SK-N-SH (cell line): ENCODE results near the gene MXI1. TPM values are rescaled to one million over a fixed set of nuclear protein-coding genes. Genes with fewer than 3 reads are reported as not detected.

ENCODE experiments used
- CTCF ChIA-PET: fragments of 300-600, 350-600 bp; formaldehyde crosslinking; extraction: SDS; loops from one replicate; lab custom pipeline; 2021; lab: Yijun Ruan, JAX
- POLR2A ChIA-PET: fragments of 350-600 bp; sonication (Branson Sonifier 250); formaldehyde crosslinking; extraction: SDS; loops from one replicate; lab custom pipeline; 2020; ENCODE audit warnings: antibody characterized with exemption, inconsistent platforms; lab: Yijun Ruan, JAX
- DNase-seq: peaks from one replicate; pipeline ENCODE4 v3.0.0; 2012
- H2AFZ ChIP-seq: fragments of 200-600 bp; sonication (generic); 2 replicates; pipeline ENCODE4 v1.8.1; 2016; ENCODE audit warnings: antibody characterized with exemption, mild to moderate bottlenecking, low read depth
- H3F3A ChIP-seq: fragments of 200-600 bp; sonication (generic); replicated peaks from 2 replicates; pipeline ENCODE3; 2016; ENCODE audit warnings: antibody characterized with exemption, mild to moderate bottlenecking; ENCODE audit not compliant: insufficient read depth
- H3K27ac ChIP-seq, 2 experiments: fragments of 200-500 bp in 1 of 2; fragments of 200-600 bp in 1 of 2; sonication (Bioruptor generic) in 1 of 2; sonication (generic), shearing (Covaris generic) in 1 of 2; 2 replicates each; pipeline versions ENCODE4 v1.5.1 to v1.6.1; 2014 to 2016; ENCODE audit warnings: low read depth in 2 of 2, inconsistent platforms in 1 of 2, low read length in 1 of 2, mild to moderate bottlenecking in 1 of 2, mixed read lengths in 1 of 2
- H3K27me3 ChIP-seq: fragments of 200-600 bp; sonication (generic), shearing (Covaris generic); 2 replicates; pipeline ENCODE4 v1.6.1; 2016; ENCODE audit warnings: mixed run types; ENCODE audit not compliant: insufficient read depth
- H3K36me3 ChIP-seq, 2 experiments: fragments of 200-500 bp in 1 of 2; fragments of 200-600 bp in 1 of 2; sonication (Bioruptor generic) in 1 of 2; sonication (generic) in 1 of 2; replicated peaks in 1 of 2; 2 replicates each; pipeline versions ENCODE3 to v1.5.1; 2014 to 2016; ENCODE audit warnings: low read length in 1 of 2, mild to moderate bottlenecking in 1 of 2; ENCODE audit not compliant: insufficient read depth in 2 of 2, control insufficient read depth in 1 of 2
- H3K4me1 ChIP-seq, 2 experiments: fragments of 200-500 bp in 1 of 2; fragments of 200-600 bp in 1 of 2; sonication (Bioruptor generic) in 1 of 2; sonication (generic), shearing (Covaris generic) in 1 of 2; 2 replicates each; pipeline versions ENCODE4 v1.5.1 to v1.6.1; 2014 to 2016; ENCODE audit warnings: low read depth in 1 of 2, low read length in 1 of 2, mixed run types in 1 of 2; ENCODE audit not compliant: insufficient read depth in 2 of 2, control insufficient read depth in 1 of 2
- H3K4me2 ChIP-seq: fragments of 200-600 bp; sonication (generic), shearing (Covaris generic); 2 replicates; pipeline ENCODE4 v1.6.1; 2017; ENCODE audit warnings: mixed run types
- H3K4me3 ChIP-seq, 2 experiments: fragments of 200-500 bp in 1 of 2; fragments of 200-600 bp in 1 of 2; sonication (Bioruptor generic) in 1 of 2; sonication (generic), shearing (Covaris generic) in 1 of 2; 2 replicates each; pipeline versions ENCODE4 v1.5.1 to v1.8.1; 2014 to 2016; ENCODE audit warnings: low read depth in 2 of 2, inconsistent platforms in 1 of 2, low read length in 1 of 2, mild to moderate bottlenecking in 1 of 2, mixed read lengths in 1 of 2, moderate library complexity in 1 of 2
- H3K79me2 ChIP-seq: fragments of 200-600 bp; sonication (generic); 2 replicates; pipeline ENCODE4 v1.8.1; 2017; ENCODE audit warnings: mild to moderate bottlenecking; ENCODE audit not compliant: insufficient read depth
- H3K9ac ChIP-seq: fragments of 200-600 bp; sonication (generic); 2 replicates; pipeline ENCODE4 v1.6.1; 2017; ENCODE audit warnings: mixed run types
- H3K9me2 ChIP-seq: fragments of 200-600 bp; sonication (generic); 2 replicates; pipeline ENCODE4 v1.6.1; 2017; ENCODE audit warnings: mixed run types
- H3K9me3 ChIP-seq: fragments of 200-600 bp; sonication (generic); 2 replicates; pipeline ENCODE4 v1.6.1; 2017; ENCODE audit warnings: mixed run types, mild to moderate bottlenecking, moderate library complexity
- H4K20me1 ChIP-seq: fragments of 200-600 bp; sonication (generic); 2 replicates; pipeline ENCODE4 v1.6.1; 2017; ENCODE audit warnings: mild to moderate bottlenecking, mixed run types; ENCODE audit not compliant: insufficient read depth
- CTCF ChIP-seq: fragments of 200-600 bp; sonication (generic); IDR thresholded peaks from 2 replicates; pipeline ENCODE4 v1.6.1; 2017; ENCODE audit warnings: antibody characterized with exemption, mild to moderate bottlenecking, moderate library complexity
- FOSL2 ChIP-seq: IDR thresholded peaks from 2 replicates; pipeline ENCODE4 v1.4.0; 2012; ENCODE audit warnings: low read depth, mild to moderate bottlenecking, moderate library complexity, borderline replicate concordance
- FOXJ3 ChIP-seq: sonication (generic); formaldehyde crosslinking; IDR thresholded peaks from 2 replicates; pipeline ENCODE4 v1.5.1; 2020; ENCODE audit warnings: mild to moderate bottlenecking, missing genetic modification reagents
- GABPA ChIP-seq: IDR thresholded peaks from 2 replicates; pipeline ENCODE4 v1.4.0; 2012; ENCODE audit warnings: low read depth, mild to moderate bottlenecking
- GATA2 ChIP-seq: sonication (generic); formaldehyde crosslinking; IDR thresholded peaks from 2 replicates; pipeline ENCODE4 v1.5.0; 2020; ENCODE audit warnings: mild to moderate bottlenecking, missing genetic modification reagents
- POLR2AphosphoS5 ChIP-seq: IDR thresholded peaks from 2 replicates; pipeline ENCODE4 v1.6.1; 2012; ENCODE audit warnings: low read depth, low read length
- RFX5 ChIP-seq: IDR thresholded peaks from 2 replicates; pipeline ENCODE4 v1.6.1; 2012; ENCODE audit warnings: mild to moderate bottlenecking, improper control_type of control experiment, low read length
- SIN3A ChIP-seq: IDR thresholded peaks from 2 replicates; pipeline ENCODE4 v1.6.1; 2012; ENCODE audit warnings: low read depth, mild to moderate bottlenecking, low read length, moderate library complexity, borderline replicate concordance
- TEAD4 ChIP-seq: IDR thresholded peaks from 2 replicates; pipeline ENCODE4 v1.4.0; 2012; ENCODE audit warnings: mild to moderate bottlenecking, borderline replicate concordance; ENCODE audit not compliant: insufficient read depth
- USF1 ChIP-seq: IDR thresholded peaks from 2 replicates; pipeline ENCODE4 v1.4.0; 2012; ENCODE audit warnings: low read depth, borderline replicate concordance
- YY1 ChIP-seq: IDR thresholded peaks from 2 replicates; pipeline ENCODE4 v1.4.0; 2012; ENCODE audit warnings: low read depth, mild to moderate bottlenecking
- WGBS: methylation state at CpG from one replicate; pipeline ENCODE4 v1.1.6; 2017; ENCODE audit warnings: low lambda C conversion rate; 5-methylcytosine and 5-hydroxymethylcytosine counted together
- polyA plus RNA-seq, 3 experiments: library from polyadenylated mRNA; depleted of rRNA; stranded (reverse); fragments of >200 nt; gene quantifications; 2 replicates each; pipeline ENCODE4 v1.2.3, GENCODE V29; 2012

Gene MXI1
- polyA plus RNA-seq, 1 of the 3 experiments (the other 2 are of a cell fraction), result 13.8 TPM

- 88% methylated on average over 5 of the region's 5 CpGs for WGBS
- H3K27me3 ChIP-seq, result no peaks in the 10 kb centered on the region
- TF ChIP-seq GATA2 (CRISPR knock-in tag) (no peak), GABPA (no peak), YY1 (no peak), TEAD4 (no peak), POLR2AphosphoS5 (no peak), CTCF (no peak), USF1 (no peak), FOSL2 (no peak), SIN3A (no peak)
- H3K36me3 ChIP-seq, result no peaks in the 10 kb centered on the region
- no peaks in the 10 kb centered on the region for H4K20me1 ChIP-seq
- H3K9me3 ChIP-seq, result no peaks in the 10 kb centered on the region
- ChIA-PET POLR2A (no interaction called here), CTCF (interaction anchor here (1.2 to 1.8 kb wide), 2 partner anchors 10 to 77 kb away, joined by 3 to 5 read pairs; no protein-coding TSS in a partner anchor)
- no peaks in the 10 kb centered on the region for H3K9me2 ChIP-seq
- H3K4me3 ChIP-seq, result no peak overlapping the region
- no peaks in the 10 kb centered on the region for H3K79me2 ChIP-seq
- H3K27ac ChIP-seq, result no peak overlapping the region
- DNase-seq, result no peak
- no peak overlapping the region for H2AFZ ChIP-seq
- peaks cover 0 to 13% of the 10 kb centered on the region in 2 experiments; a peak in 3 of 4 replicates for H3K4me1 ChIP-seq
- no peak overlapping the region for H3K4me2 ChIP-seq
- no peaks in the 10 kb centered on the region for H3F3A ChIP-seq
- H3K9ac ChIP-seq, result no peak overlapping the region
These were observed 8.1 kb downstream of the MXI1 start for GRCh38 chr10:110215286-110216170.

GRCh38 chr10:110216240-110216639 lies 8.8 kb downstream of the MXI1 start:
- Histone ChIP-seq H3K27ac (no peak overlapping the region), H3K79me2 (no peaks in the 10 kb centered on the region), H3F3A (no peaks in the 10 kb centered on the region), H3K4me2 (no peak overlapping the region), H3K27me3 (no peaks in the 10 kb centered on the region), H3K9me2 (no peaks in the 10 kb centered on the region), H3K9ac (no peak overlapping the region), H3K4me1 (peaks cover 0 to 14% of the 10 kb centered on the region in 2 experiments; a peak in 3 of 4 replicates), H4K20me1 (no peaks in the 10 kb centered on the region), H2AFZ (no peak overlapping the region), H3K36me3 (no peaks in the 10 kb centered on the region), H3K4me3 (no peak overlapping the region), H3K9me3 (no peaks in the 10 kb centered on the region)
- no peak for DNase-seq
- CTCF ChIA-PET, result interaction anchor here (1.2 to 1.8 kb wide), 2 partner anchors 9 to 78 kb away, joined by 3 to 5 read pairs; no protein-coding TSS in a partner anchor
- TF ChIP-seq RFX5 (peak; percentile 49; the same call in 1 of the 2 replicates), FOXJ3 (CRISPR knock-in tag) (no peak)
- POLR2A ChIA-PET, result no interaction called here
